Retinal pigment epithelial cell (primary cell): ENCODE results near the gene ARL13B.
"Not testable (repeated sequence)": the region's sequence is repeated elsewhere in the genome, so short reads cannot be mapped to it uniquely, and the experiment has no call there.

Experiments
- DNase-seq: peaks from one replicate; pipeline ENCODE4 v3.0.0-alpha.2; 2010; ENCODE audit warnings: low read depth
- H3K4me3 ChIP-seq: 2 replicates; pipeline ENCODE4 v1.5.1; 2011; ENCODE audit warnings: mild to moderate bottlenecking, low read length, control low read depth, moderate library complexity
- TF ChIP-seq, protein P1 (sequence below): conservative IDR thresholded peaks from 2 replicates; pipeline ENCODE4 v1.5.1; 2011; ENCODE audit warnings: low read depth, low read length, control low read depth, inconsistent platforms

Gene ARL13B

DNA sequence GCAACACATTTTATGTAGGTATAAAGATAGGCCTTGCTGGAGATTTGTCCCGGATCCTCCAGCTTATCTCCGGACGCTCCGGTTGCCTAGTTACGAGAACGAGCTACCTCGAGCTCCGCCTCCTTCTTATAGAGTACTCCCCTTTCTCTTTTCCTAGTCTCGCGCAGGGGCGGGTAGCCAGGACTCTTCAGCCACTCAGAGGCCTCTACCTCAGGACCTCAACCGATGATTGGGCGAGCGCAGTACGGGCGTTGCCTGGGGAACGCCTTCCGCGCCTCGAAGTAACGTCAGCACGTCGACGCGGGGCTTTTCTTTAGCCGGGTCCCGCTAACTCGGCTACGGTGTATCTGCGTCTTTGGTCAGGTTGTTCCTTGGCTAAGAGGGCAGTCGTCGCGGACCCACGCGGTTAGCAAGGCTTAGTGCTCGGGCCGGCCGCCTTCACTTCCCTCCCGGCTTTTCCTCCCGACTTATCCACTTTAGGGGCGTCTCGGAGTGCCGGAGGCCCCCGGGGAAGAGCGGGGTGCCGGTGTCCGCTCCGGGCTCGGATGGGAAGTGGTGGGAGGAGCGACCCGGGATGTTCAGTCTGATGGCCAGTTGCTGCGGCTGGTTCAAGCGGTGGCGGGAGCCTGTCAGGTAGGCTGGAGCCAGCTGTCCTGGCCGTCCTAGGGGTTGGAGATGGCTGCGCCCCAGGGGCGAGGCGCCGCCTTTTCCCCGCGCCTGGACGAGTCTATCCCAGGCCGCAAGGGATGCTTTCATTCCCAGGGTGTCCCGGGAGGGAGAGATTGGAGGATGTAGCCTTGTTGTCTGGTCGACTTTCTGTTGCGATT, at the start of gene ARL13B:
Gene ARL13B (plus strand): TSS at position 306 of the 827 bp plus-strand sequence. CDS start 269 bp downstream, at position 575.
- peak within 1 kb of the TSS; percentile 92 for H3K4me3 ChIP-seq
- DNase-seq, result peak; percentile 97
- TF ChIP-seq, protein P1, sequence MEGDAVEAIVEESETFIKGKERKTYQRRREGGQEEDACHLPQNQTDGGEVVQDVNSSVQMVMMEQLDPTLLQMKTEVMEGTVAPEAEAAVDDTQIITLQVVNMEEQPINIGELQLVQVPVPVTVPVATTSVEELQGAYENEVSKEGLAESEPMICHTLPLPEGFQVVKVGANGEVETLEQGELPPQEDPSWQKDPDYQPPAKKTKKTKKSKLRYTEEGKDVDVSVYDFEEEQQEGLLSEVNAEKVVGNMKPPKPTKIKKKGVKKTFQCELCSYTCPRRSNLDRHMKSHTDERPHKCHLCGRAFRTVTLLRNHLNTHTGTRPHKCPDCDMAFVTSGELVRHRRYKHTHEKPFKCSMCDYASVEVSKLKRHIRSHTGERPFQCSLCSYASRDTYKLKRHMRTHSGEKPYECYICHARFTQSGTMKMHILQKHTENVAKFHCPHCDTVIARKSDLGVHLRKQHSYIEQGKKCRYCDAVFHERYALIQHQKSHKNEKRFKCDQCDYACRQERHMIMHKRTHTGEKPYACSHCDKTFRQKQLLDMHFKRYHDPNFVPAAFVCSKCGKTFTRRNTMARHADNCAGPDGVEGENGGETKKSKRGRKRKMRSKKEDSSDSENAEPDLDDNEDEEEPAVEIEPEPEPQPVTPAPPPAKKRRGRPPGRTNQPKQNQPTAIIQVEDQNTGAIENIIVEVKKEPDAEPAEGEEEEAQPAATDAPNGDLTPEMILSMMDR, result no peak

- TF ChIP-seq, protein P1, result no peak
- H3K4me3 ChIP-seq, result no peak overlapping the region
- no peak for DNase-seq
These were observed 48.2 kb upstream of the ARL13B start for GRCh38 chr3:93931597-93932229.

GRCh38 chr3:93934366-93935046, 45.4 kb upstream of the ARL13B start:
- TF ChIP-seq, protein P1, result no peak
- DNase-seq, result no peak

GRCh38 chr3:93936549-93936948, 43.4 kb upstream of the ARL13B start:
- H3K4me3 ChIP-seq, result no peak overlapping the region
- TF ChIP-seq, protein P1, result no peak
- no peak for DNase-seq

More at GRCh38 chr3:93934366-93935046, 45.4 kb upstream of the ARL13B start:
- H3K4me3 ChIP-seq, result no peak overlapping the region

DNA sequence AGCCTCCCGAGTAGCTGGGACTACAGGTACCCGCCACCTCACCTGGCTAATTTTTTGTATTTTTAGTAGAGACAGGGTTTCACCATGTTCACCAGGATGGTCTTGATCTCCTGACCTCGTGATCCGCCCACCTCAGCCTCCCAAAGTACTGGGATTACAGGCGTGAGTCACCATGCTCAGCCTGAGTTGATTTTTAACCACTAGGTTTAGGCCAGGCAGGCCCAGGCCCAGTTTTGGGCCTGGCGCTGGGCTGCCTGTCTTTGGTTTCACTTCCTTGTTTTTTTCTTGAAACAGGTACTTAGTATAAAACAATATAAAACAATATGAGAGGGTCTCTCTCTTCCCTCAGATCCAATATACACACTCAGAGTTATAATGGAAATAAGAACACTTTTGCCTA, 42.5 kb upstream of the ARL13B start:
- DNase-seq, H3K4me3 ChIP-seq: not testable (repeated sequence)

DNA sequence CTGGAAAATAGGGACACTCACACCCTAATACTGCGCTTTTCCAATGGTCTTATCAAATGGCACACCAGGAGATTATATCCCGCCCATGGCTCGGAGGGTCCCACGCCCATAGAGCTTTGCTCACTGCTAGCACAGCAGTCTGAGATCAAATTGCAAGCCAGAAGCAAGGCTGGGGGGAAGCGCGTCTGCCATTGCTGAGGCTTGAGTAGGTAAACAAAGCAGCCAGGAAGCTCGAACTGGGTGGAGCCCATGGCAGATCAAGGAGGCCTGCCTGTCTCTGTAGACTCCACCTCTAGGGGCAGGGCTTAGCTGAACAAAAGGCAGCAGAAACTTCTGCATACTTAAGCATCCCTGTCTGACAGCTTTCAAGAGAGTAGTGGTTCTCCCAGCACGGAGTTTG, 30.0 kb upstream of the ARL13B start:
- not testable (repeated sequence) for DNase-seq, H3K4me3 ChIP-seq

DNA sequence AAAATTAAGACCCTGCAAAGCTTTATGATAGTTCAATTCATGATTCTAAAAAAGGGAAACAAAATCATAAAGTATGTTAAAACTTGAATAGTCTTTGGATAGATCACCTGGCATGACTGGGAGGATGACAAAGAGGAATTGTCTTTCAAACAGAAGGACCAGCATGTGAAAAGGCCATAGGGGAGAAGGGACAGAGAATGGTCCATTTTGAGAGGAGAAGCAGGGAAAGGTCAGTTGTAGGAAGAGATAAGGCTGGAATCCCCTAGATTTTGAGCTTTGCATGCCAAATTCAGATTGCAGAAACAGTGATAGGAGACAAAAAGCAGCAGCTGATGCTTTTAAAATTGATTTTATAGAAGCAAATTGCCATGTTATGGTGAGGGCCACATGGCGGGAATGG, 18.9 kb upstream of the ARL13B start:
- DNase-seq, result no peak
- H3K4me3 ChIP-seq, result no peak overlapping the region
- TF ChIP-seq, protein P1, result no peak

DNA sequence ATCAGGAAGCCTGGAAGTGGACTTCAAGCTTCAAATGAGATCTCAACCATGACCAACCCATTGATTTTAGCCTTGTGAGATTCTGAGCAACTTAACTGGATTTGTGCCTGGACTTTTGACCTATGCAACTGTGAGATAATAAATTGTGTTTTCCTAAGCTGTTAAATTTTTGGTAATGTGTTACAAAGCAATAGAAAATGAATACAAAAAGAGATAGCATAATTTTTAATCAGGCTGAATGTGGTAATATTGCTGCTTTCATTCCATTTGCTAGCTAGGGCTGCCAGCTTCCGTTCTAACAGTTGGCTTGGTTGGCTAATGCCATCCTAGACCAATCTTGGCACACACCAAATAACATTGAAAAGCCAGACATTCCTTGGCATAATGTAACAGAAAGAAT, 18.5 kb upstream of the ARL13B start:
- TF ChIP-seq, protein P1, result no peak
- H3K4me3 ChIP-seq, result no peak overlapping the region
- no peak for DNase-seq
